Measurements from ENCODE around the gene CYP1A2.

DNA sequence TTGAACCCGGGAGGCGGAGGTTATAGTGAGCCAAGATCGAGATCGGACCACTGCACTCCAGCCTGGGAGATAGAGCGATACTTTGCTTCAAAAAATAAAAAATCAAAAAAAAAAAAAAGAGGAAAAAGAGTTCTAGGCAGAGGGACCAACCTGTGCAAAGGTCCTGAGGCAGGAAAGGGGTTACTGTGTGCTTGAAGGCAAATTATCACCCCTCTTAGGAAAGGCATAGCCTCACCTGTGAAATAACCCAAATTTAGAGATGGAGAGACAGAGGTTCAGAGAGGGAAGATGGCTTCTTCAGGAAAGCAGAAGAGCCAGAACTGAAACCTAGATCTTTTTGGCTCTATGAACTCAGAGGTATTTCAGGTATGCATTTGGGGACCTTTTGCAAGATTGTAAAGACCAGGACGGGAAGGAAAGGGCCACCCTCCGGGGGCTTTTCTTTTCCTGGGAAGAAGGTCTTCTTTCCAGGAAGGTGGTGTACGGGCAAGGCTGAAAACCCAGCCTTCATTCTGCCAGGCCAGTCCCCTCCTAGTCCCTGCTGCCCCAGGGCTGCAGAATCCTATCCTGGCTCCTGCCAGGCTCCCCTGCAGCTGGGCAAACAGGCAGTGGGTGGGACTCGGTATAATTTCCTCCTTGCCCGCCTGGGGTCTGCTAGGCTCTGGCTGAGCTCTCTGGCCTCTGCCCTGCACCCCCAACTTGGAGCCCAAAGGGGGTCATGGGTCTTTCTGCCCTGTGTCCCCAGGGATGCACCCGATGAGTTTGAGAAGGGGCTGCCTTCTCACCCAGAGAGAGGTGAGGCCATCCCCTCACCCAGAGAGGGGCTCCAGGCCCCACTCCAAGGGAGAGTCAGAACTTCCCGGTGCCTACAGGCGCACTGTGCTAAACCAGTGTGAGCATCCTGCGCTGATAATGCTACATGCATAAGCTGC lies 18.8 kb downstream of the CYP1A2 start:
- TF ChIP-seq, protein P1, sequence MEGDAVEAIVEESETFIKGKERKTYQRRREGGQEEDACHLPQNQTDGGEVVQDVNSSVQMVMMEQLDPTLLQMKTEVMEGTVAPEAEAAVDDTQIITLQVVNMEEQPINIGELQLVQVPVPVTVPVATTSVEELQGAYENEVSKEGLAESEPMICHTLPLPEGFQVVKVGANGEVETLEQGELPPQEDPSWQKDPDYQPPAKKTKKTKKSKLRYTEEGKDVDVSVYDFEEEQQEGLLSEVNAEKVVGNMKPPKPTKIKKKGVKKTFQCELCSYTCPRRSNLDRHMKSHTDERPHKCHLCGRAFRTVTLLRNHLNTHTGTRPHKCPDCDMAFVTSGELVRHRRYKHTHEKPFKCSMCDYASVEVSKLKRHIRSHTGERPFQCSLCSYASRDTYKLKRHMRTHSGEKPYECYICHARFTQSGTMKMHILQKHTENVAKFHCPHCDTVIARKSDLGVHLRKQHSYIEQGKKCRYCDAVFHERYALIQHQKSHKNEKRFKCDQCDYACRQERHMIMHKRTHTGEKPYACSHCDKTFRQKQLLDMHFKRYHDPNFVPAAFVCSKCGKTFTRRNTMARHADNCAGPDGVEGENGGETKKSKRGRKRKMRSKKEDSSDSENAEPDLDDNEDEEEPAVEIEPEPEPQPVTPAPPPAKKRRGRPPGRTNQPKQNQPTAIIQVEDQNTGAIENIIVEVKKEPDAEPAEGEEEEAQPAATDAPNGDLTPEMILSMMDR (IDR thresholded peaks at IDR 0.05): no peak
- TF ChIP-seq POLR2A (IDR thresholded peaks at IDR 0.05): no peak
